AG09309 (cell line): Measurements from ENCODE around the gene FGFRL1.

ENCODE experiments used
- DNase-seq: peaks from one replicate; pipeline ENCODE4 v3.0.0-alpha.2; 2010; ENCODE audit warnings: low read depth
- H3K4me3 ChIP-seq: 2 replicates; pipeline ENCODE4 v1.5.1; 2011; ENCODE audit warnings: mild to moderate bottlenecking, low read depth, low read length, moderate library complexity; ENCODE audit not compliant: control insufficient read depth
- CTCF ChIP-seq: IDR thresholded peaks from 2 replicates; pipeline ENCODE4 v1.5.1; 2011; ENCODE audit warnings: mild to moderate bottlenecking, low read depth, low read length, inconsistent platforms; ENCODE audit not compliant: insufficient read depth, control insufficient read depth; ENCODE audit errors: missing control alignments

FGFRL1 gene

GRCh38 chr4:986428-986878, 25.0 kb upstream of the FGFRL1 start:
- peak overlapping the region; percentile 64 for H3K4me3 ChIP-seq
- no peak for TF ChIP-seq CTCF
- no peak for DNase-seq

GRCh38 chr4:986879-987623, 24.4 kb upstream of the FGFRL1 start, which contains the start of gene IDUA:
TSS of gene IDUA (plus strand) at chr4:987044. CDS start at chr4:987085, 41 bp downstream.
- no peak for DNase-seq
- TF ChIP-seq CTCF, result peak; percentile 45
- H3K4me3 ChIP-seq, result peak within 1 kb of the TSS; percentile 64

GRCh38 chr4:987624-988513, 23.6 kb upstream of the FGFRL1 start:
- no peak for DNase-seq
- H3K4me3 ChIP-seq, result peak overlapping the region; percentile 64
- no peak for TF ChIP-seq CTCF

GRCh38 chr4:988726-989721, 22.4 kb upstream of the FGFRL1 start:
- no peak for DNase-seq
- no peak overlapping the region for H3K4me3 ChIP-seq
- no peak for TF ChIP-seq CTCF

- no peak for TF ChIP-seq CTCF
- DNase-seq, result no peak
- no peak overlapping the region for H3K4me3 ChIP-seq
Measured at GRCh38 chr4:989722-990471, 21.5 kb upstream of the FGFRL1 start.
